Measurements from ENCODE around the gene SEPHS2. TPM values are rescaled to one million over a fixed set of nuclear protein-coding genes. Genes with fewer than 3 reads are reported as not detected.

SEPHS2 gene
- total and polyA plus RNA-seq, 2 experiments from 2014 or later = 29.7 to 43.0 TPM

DNA sequence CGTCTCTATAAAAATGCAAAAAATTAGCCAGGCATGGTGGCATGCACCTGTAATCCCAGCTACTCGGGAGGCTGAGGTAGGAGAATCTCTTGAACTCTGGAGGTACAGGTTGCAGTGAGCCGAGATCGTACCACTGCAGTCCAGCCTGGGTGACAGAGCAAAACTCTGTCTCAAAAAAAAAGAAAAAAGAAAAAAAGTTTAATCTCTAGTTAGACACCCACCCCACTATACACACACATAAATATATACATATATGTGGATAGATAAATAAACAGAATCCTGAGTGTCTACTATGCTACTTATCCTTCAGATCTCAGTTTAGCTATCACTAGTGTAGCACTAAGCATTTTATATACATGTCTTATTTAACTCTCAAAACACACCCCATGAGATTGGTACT, 45.6 kb upstream of the SEPHS2 start:
- no peaks in the 10 kb centered on the region for H3K36me3 Mint-ChIP-seq (ENCODE audit: low read depth)
- H3K27me3 Mint-ChIP-seq (ENCODE audit: insufficient read depth, low read depth, poor library complexity) = peaks cover 2% of the 10 kb centered on the region
- Histone ChIP-seq H3F3A (replicated peaks; ENCODE audit: low read depth) (no peaks in the 10 kb centered on the region), H3K4me1 (ENCODE audit: insufficient read depth) (no peaks in the 10 kb centered on the region), H3K27ac (ENCODE audit: low read depth) (no peak overlapping the region), H3K79me2 (replicated peaks; ENCODE audit: insufficient read depth) (no peaks in the 10 kb centered on the region), H3K4me3 (no peak overlapping the region), H3K36me3 (ENCODE audit: insufficient read depth) (no peaks in the 10 kb centered on the region), H3K9me2 (ENCODE audit: insufficient read depth) (no peaks in the 10 kb centered on the region), H3K4me2 (no peak overlapping the region), H3K27me3 (ENCODE audit: insufficient read depth) (no peaks in the 10 kb centered on the region), H2AFZ (no peak overlapping the region), H4K20me1 (replicated peaks; ENCODE audit: insufficient read depth) (no peaks in the 10 kb centered on the region)
- no peaks in the 10 kb centered on the region for H3K9me3 Mint-ChIP-seq
- peaks cover 9% of the 10 kb centered on the region for H3K4me1 Mint-ChIP-seq
- H3K4me3 Mint-ChIP-seq = no peak overlapping the region
- TF ChIP-seq ZNF331 (CRISPR knock-in tag; IDR thresholded peaks at IDR 0.05; ENCODE audit: low read depth) (no peak), STAT1 (IDR thresholded peaks at IDR 0.05; ENCODE audit: unreplicated experiment) (no peak), JUNB (IDR thresholded peaks at IDR 0.05; ENCODE audit: unreplicated experiment) (no peak), EZH2phosphoT487 (IDR thresholded peaks at IDR 0.05; ENCODE audit: unreplicated experiment) (no peak), CREB1 (CRISPR knock-in tag; IDR thresholded peaks at IDR 0.05; ENCODE audit: low read depth) (no peak), EZH2 (IDR thresholded peaks at IDR 0.05; ENCODE audit: low read depth, unreplicated experiment) (no peak), NANOG (IDR thresholded peaks at IDR 0.05; ENCODE audit: borderline replicate concordance) (no peak), POLR2AphosphoS5 (IDR thresholded peaks at IDR 0.05; ENCODE audit: low read depth) (no peak), ZNF114 (CRISPR knock-in tag; IDR thresholded peaks at IDR 0.05) (no peak)
- TF ChIP-seq, protein P1, sequence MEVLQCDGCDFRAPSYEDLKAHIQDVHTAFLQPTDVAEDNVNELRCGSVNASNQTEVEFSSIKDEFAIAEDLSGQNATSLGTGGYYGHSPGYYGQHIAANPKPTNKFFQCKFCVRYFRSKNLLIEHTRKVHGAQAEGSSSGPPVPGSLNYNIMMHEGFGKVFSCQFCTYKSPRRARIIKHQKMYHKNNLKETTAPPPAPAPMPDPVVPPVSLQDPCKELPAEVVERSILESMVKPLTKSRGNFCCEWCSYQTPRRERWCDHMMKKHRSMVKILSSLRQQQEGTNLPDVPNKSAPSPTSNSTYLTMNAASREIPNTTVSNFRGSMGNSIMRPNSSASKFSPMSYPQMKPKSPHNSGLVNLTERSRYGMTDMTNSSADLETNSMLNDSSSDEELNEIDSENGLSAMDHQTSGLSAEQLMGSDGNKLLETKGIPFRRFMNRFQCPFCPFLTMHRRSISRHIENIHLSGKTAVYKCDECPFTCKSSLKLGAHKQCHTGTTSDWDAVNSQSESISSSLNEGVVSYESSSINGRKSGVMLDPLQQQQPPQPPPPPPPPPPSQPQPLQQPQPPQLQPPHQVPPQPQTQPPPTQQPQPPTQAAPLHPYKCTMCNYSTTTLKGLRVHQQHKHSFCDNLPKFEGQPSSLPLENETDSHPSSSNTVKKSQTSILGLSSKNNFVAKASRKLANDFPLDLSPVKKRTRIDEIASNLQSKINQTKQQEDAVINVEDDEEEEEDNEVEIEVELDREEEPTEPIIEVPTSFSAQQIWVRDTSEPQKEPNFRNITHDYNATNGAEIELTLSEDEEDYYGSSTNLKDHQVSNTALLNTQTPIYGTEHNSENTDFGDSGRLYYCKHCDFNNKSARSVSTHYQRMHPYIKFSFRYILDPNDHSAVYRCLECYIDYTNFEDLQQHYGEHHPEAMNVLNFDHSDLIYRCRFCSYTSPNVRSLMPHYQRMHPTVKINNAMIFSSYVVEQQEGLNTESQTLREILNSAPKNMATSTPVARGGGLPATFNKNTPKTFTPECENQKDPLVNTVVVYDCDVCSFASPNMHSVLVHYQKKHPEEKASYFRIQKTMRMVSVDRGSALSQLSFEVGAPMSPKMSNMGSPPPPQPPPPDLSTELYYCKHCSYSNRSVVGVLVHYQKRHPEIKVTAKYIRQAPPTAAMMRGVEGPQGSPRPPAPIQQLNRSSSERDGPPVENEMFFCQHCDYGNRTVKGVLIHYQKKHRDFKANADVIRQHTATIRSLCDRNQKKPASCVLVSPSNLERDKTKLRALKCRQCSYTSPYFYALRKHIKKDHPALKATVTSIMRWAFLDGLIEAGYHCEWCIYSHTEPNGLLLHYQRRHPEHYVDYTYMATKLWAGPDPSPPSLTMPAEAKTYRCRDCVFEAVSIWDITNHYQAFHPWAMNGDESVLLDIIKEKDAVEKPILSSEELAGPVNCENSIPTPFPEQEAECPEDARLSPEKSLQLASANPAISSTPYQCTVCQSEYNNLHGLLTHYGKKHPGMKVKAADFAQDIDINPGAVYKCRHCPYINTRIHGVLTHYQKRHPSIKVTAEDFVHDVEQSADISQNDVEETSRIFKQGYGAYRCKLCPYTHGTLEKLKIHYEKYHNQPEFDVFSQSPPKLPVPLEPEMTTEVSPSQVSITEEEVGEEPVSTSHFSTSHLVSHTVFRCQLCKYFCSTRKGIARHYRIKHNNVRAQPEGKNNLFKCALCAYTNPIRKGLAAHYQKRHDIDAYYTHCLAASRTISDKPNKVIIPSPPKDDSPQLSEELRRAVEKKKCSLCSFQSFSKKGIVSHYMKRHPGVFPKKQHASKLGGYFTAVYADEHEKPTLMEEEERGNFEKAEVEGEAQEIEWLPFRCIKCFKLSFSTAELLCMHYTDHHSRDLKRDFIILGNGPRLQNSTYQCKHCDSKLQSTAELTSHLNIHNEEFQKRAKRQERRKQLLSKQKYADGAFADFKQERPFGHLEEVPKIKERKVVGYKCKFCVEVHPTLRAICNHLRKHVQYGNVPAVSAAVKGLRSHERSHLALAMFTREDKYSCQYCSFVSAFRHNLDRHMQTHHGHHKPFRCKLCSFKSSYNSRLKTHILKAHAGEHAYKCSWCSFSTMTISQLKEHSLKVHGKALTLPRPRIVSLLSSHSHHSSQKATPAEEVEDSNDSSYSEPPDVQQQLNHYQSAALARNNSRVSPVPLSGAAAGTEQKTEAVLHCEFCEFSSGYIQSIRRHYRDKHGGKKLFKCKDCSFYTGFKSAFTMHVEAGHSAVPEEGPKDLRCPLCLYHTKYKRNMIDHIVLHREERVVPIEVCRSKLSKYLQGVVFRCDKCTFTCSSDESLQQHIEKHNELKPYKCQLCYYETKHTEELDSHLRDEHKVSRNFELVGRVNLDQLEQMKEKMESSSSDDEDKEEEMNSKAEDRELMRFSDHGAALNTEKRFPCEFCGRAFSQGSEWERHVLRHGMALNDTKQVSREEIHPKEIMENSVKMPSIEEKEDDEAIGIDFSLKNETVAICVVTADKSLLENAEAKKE (CRISPR knock-in tag; IDR thresholded peaks at IDR 0.05) = no peak
- TF ChIP-seq, protein P2, sequence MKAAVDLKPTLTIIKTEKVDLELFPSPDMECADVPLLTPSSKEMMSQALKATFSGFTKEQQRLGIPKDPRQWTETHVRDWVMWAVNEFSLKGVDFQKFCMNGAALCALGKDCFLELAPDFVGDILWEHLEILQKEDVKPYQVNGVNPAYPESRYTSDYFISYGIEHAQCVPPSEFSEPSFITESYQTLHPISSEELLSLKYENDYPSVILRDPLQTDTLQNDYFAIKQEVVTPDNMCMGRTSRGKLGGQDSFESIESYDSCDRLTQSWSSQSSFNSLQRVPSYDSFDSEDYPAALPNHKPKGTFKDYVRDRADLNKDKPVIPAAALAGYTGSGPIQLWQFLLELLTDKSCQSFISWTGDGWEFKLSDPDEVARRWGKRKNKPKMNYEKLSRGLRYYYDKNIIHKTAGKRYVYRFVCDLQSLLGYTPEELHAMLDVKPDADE (IDR thresholded peaks at IDR 0.05) = no peak
- TF ChIP-seq, protein P3, sequence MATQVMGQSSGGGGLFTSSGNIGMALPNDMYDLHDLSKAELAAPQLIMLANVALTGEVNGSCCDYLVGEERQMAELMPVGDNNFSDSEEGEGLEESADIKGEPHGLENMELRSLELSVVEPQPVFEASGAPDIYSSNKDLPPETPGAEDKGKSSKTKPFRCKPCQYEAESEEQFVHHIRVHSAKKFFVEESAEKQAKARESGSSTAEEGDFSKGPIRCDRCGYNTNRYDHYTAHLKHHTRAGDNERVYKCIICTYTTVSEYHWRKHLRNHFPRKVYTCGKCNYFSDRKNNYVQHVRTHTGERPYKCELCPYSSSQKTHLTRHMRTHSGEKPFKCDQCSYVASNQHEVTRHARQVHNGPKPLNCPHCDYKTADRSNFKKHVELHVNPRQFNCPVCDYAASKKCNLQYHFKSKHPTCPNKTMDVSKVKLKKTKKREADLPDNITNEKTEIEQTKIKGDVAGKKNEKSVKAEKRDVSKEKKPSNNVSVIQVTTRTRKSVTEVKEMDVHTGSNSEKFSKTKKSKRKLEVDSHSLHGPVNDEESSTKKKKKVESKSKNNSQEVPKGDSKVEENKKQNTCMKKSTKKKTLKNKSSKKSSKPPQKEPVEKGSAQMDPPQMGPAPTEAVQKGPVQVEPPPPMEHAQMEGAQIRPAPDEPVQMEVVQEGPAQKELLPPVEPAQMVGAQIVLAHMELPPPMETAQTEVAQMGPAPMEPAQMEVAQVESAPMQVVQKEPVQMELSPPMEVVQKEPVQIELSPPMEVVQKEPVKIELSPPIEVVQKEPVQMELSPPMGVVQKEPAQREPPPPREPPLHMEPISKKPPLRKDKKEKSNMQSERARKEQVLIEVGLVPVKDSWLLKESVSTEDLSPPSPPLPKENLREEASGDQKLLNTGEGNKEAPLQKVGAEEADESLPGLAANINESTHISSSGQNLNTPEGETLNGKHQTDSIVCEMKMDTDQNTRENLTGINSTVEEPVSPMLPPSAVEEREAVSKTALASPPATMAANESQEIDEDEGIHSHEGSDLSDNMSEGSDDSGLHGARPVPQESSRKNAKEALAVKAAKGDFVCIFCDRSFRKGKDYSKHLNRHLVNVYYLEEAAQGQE (IDR thresholded peaks at IDR 0.05; ENCODE audit: unreplicated experiment) = no peak
- TF ChIP-seq, protein P4, sequence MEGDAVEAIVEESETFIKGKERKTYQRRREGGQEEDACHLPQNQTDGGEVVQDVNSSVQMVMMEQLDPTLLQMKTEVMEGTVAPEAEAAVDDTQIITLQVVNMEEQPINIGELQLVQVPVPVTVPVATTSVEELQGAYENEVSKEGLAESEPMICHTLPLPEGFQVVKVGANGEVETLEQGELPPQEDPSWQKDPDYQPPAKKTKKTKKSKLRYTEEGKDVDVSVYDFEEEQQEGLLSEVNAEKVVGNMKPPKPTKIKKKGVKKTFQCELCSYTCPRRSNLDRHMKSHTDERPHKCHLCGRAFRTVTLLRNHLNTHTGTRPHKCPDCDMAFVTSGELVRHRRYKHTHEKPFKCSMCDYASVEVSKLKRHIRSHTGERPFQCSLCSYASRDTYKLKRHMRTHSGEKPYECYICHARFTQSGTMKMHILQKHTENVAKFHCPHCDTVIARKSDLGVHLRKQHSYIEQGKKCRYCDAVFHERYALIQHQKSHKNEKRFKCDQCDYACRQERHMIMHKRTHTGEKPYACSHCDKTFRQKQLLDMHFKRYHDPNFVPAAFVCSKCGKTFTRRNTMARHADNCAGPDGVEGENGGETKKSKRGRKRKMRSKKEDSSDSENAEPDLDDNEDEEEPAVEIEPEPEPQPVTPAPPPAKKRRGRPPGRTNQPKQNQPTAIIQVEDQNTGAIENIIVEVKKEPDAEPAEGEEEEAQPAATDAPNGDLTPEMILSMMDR (conservative IDR thresholded peaks at IDR 0.05; ENCODE audit: low read depth in 2 of 2) = no peak
- ATAC-seq (no peak), DNase-seq (ENCODE audit: low spot score) (no peak)
- no peak overlapping the region for H3K27ac Mint-ChIP-seq
